Psoas muscle (tissue), 8 donors: ENCODE data around the gene CLDN7. TPM values are rescaled to one million over a fixed set of nuclear protein-coding genes. Genes with fewer than 3 reads are reported as not detected.

ENCODE experiments used
- ATAC-seq, 4 donors: fragments of 200-7000 bp; cut with Tn5 transposase; one replicate each; pipeline ENCODE4 v1.9.1; 2020; ENCODE audit warnings: moderate library complexity in 3 of 4, mild to moderate bottlenecking in 2 of 4
- DNase-seq, 2 donors: peaks; one replicate each; pipeline ENCODE4 v3.0.0-alpha.2; 2020
- H3K27ac ChIP-seq: fragments of 200-600 bp; one replicate; pipeline ENCODE4 v1.8.0; 2022
- H3K27me3 ChIP-seq, 3 donors: fragments of 200-600 bp in 1 of 3; one replicate each; pipeline versions ENCODE4 v1.6.1 to v1.8.0; 2013 to 2022; ENCODE audit warnings: low read length in 2 of 3, mild to moderate bottlenecking in 2 of 3, moderate library complexity in 1 of 3; ENCODE audit not compliant: insufficient read depth in 3 of 3
- H3K36me3 ChIP-seq, 2 donors: fragments of 200-600 bp in 1 of 2; one replicate each; pipeline versions ENCODE4 v1.6.1 to v1.8.0; 2013 to 2022; ENCODE audit warnings: low read depth in 1 of 2, mild to moderate bottlenecking in 1 of 2, moderate library complexity in 1 of 2; ENCODE audit not compliant: insufficient read depth in 1 of 2
- H3K4me1 ChIP-seq: fragments of 200-600 bp; one replicate; pipeline ENCODE4 v1.8.0; 2022
- H3K4me3 ChIP-seq: fragments of 200-600 bp; one replicate; pipeline ENCODE4 v1.8.0; 2022; ENCODE audit warnings: mild to moderate bottlenecking
- H3K9me3 ChIP-seq: fragments of 200-600 bp; one replicate; pipeline ENCODE4 v1.8.0; 2022
- CTCF ChIP-seq: fragments of 200-600 bp; IDR thresholded peaks from one replicate; pipeline ENCODE4 v1.8.0; 2022; ENCODE audit warnings: antibody characterized with exemption
- WGBS, 3 donors: extraction: QIAGEN DNeasy Blood & Tissue Kit; methylation state at CpG; one replicate each; pipeline versions ENCODE4 v1.1.6 to v1.1.7; 2013; 5-methylcytosine and 5-hydroxymethylcytosine counted together
- intact Hi-C, 2 donors: fragments of 100-400 bp; cut with DNase I; formaldehyde crosslinking; loops; one replicate each; pipeline versions ENCODE4 v1.11.0 to v1.14.2; 2022
- polyA plus RNA-seq, 3 donors: library from polyadenylated mRNA; stranded (reverse); fragments of 200-250 nt; gene quantifications; one replicate each; pipeline ENCODE4 v1.2.3, GENCODE V29; 2013
- total RNA-seq, 4 donors: library from RNA; stranded (reverse); fragmentation: NEBNext Ultra II Directional in 2 of 4; extraction: Animal tissue kit (Norgen Biotek cat#: 25700) in 2 of 4; gene quantifications; one replicate each; pipeline versions ENCODE4 v1.2.1 to v1.2.4, GENCODE V29; 2021 to 2023
- donor health status: healthy with polysubstance abuse.
- donor health status: DM: no; HTN: no; CAD: no; lungs with moderate emphysema.
- donor health status: Bipolar disorder and iron deficiency.
- donor health status: healthy.
- donor health status: DM: yes; HTN: yes; CAD: no.
- donor health status: DM: no; HTN: no; CAD: no.
- donor health status: DM: no; HTN: no; CAD: no.
- donor health status: DM: yes; HTN: yes; CAD: no.

CLDN7 gene
- total and polyA plus RNA-seq, 7 donors: 0.48 to 1.1 (median 0.93) TPM; not detected in 1

GRCh38 chr17:7226721-7227710 lies 35.3 kb downstream of the CLDN7 start:
- Histone ChIP-seq H3K36me3 (peaks cover 10 to 87% of the 10 kb centered on the region in 2 donors), H3K4me3 (no peak overlapping the region), H3K9me3 (no peaks in the 10 kb centered on the region), H3K27ac (peak overlapping the region; percentile 30), H3K27me3 (no peaks in the 10 kb centered on the region), H3K4me1 (peaks cover 19% of the 10 kb centered on the region)
- peak in 1 of 4 donors; percentile 5 for ATAC-seq
- intact Hi-C loops: no loop called here
- no peak for TF ChIP-seq CTCF
- 85 to 94% (median 89%) methylated on average over 31 of the region's 31 CpGs for WGBS, 3 donors
- peak in 1 of 2 donors; percentile 14 for DNase-seq

- H3K9me3 ChIP-seq: no peaks in the 10 kb centered on the region
- DNase-seq (peak in 1 of 2 donors; percentile 18), ATAC-seq (peak in 3 of 4 donors; percentile 9 to 21 (median 18))
- TF ChIP-seq CTCF: no peak
- intact Hi-C loops: no loop called here
- 57 to 77% (median 72%) methylated on average over 13 to 21 of the region's 21 CpGs for WGBS, 3 donors
- peak overlapping the region; percentile 36 for H3K27ac ChIP-seq
- peaks cover 26% of the 10 kb centered on the region for H3K4me1 ChIP-seq
- peaks cover 10 to 98% of the 10 kb centered on the region in 2 donors for H3K36me3 ChIP-seq
- H3K4me3 ChIP-seq: no peak overlapping the region
- no peaks in the 10 kb centered on the region for H3K27me3 ChIP-seq
These were observed 36.5 kb downstream of the CLDN7 start for GRCh38 chr17:7225711-7226331.

- no peak for TF ChIP-seq CTCF
- Histone ChIP-seq H3K27me3 (no peaks in the 10 kb centered on the region), H3K27ac (no peak overlapping the region), H3K4me3 (no peak overlapping the region), H3K4me1 (peaks cover 30% of the 10 kb centered on the region), H3K36me3 (peaks cover 10 to 90% of the 10 kb centered on the region in 2 donors), H3K9me3 (no peaks in the 10 kb centered on the region)
- DNase-seq (peak in 1 of 2 donors; percentile 12), ATAC-seq (no peak)
- intact Hi-C loops: no loop called here
- WGBS, 3 donors: 41 to 57% (median 45%) methylated on average over 14 to 15 of the region's 15 CpGs
These were observed 37.6 kb downstream of the CLDN7 start for GRCh38 chr17:7224661-7225111.

- Histone ChIP-seq H3K4me1 (peaks cover 34% of the 10 kb centered on the region), H3K4me3 (no peak overlapping the region), H3K27ac (peak overlapping the region; percentile 46), H3K27me3 (no peaks in the 10 kb centered on the region), H3K36me3 (peaks cover 10 to 85% of the 10 kb centered on the region in 2 donors), H3K9me3 (no peaks in the 10 kb centered on the region)
- intact Hi-C loops: no loop called here
- no peak for ATAC-seq
- 32 to 63% (median 48%) methylated on average over 7 to 10 of the region's 10 CpGs for WGBS, 3 donors
- peak in 1 of 2 donors; percentile 33 for DNase-seq
- TF ChIP-seq CTCF: no peak
These were observed 38.2 kb downstream of the CLDN7 start for GRCh38 chr17:7224110-7224509.
